GM21576 (cell line): ENCODE measurements around the gene OGFOD2.
"Not testable (repeated sequence)": the region's sequence is repeated elsewhere in the genome, so short reads cannot be mapped to it uniquely, and the experiment has no call there.

Source experiments
- ATAC-seq: cut with Tn5 transposase; IDR thresholded peaks from one replicate; pipeline ENCODE4 v1.9.1; 2021; ENCODE audit warnings: mild to moderate bottlenecking, moderate library complexity; ENCODE audit not compliant: unreplicated experiment

OGFOD2 gene

DNA sequence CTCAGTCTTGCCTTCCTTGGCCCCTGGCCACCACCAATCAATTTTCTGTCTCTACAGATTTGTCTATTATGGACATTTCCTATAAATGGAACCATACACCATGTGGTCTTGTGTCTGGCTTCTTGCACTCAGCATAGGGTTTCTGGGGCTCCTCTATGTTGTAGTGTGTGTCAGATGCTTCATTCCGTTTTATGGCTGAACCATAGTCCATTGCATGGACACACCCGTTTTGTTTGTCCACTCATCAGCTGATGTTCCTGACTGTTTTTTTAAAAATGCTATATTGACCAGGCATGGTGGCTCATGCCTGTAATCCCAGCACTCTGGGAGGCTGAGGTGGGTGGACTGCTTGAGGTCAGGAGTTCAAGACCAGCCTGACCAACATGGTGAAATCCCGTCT, 26.4 kb downstream of the OGFOD2 start:
- ATAC-seq = no peak

DNA sequence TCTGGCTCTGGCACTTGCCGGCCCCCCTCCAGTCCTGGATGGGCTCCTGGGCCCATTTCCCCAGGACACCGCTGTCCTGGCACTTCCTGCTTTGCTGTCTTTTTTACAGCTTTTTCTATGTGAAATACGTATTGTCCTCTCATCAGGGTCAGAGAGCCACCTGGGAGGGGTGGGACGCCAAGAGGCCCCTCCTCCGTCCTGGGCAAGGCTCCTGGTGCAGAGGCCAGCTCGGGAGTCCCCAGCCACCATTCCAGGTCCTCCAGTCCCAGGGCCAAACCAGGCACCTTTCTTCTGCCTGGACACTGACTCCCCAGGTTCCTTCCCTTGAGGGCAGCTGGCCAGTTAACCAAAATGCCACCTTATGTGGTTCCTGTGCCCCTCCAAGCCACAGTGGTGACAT, 28.2 kb downstream of the OGFOD2 start:
- no peak for ATAC-seq

DNA sequence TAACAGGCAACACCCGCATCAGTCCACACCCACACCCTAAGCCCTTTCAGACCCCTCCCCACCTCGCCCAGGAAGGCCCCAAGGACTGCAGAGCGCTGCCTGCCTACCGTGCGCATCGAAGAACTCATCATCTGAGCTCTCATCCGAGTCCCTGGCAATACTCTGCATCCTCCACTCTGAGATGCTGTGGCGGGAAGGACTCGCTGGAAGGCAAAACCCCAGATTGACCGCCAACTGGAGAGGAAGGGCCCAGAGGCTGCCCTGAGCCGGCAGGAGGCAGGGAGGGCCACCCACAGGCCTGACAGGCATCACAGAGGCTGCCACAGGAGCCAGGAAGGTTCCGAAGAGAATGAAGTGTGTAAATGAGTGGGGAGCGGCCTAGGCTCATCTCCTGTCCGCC, 29.2 kb downstream of the OGFOD2 start:
- ATAC-seq = no peak

DNA sequence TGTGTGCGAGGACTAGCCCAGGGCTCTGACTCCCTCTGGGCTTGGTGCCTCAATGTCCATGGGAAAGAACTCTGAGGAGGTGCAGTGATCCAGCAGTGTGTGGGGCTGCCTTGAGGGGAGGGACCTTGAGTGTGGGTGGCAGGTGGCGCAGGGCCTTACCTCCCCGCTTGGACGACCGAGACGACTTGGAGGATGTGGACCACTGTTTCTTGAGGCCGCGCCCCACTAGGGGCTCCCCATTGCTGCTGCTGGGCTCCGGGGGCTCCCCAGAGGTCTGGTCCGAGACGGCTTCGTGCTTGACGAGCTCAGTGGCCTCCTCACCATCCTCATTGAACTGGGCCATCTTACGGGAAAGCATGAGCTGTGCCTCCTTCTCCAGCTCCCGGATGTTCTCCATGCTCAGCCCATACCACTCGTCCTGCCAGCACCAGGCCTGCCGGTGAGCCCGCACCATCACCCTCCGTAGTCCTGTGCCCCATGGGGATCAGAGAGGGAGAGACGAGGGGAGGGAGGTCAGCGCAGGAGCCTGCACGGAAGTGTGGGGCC, 30.1 kb downstream of the OGFOD2 start:
- no peak for ATAC-seq

DNA sequence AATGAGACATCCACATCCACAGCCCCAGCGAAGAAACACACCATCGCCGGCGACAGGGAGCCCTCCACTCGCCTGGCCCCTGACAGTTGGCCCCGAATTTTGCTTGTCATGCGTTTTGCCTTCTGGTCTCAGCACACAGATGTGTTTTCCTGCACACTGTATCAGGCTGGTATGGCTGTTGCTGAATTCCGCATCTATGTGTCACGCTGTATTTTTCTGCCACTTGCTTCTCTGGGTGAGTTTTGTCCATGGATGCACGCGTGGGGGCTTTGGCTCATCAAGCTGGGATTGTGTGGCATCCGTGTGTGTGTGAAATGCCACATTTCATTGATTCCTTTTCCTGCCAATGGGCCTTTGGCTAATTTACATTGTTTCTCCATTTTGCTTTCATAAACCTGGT, 31.9 kb downstream of the OGFOD2 start:
- ATAC-seq = no peak

DNA sequence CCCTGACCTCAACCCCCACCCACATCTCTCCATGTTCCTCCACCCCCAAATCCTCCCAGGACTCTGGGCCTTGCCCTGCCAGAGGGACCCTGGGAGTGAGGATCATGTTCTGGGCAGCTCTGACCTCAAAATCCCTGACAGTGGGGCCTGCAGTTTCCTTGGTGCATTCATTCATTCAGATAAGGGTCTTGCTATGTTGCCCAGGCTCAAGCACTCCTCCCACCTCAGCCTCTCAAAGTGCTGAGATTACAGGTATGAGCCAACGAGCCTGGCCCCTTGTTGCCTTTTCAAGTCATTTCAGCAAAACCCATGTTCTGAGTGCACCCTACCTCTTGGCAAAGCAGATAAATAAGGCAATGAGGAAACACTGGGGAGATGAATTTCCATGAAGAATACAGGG, 35.1 kb downstream of the OGFOD2 start:
- ATAC-seq = no peak

DNA sequence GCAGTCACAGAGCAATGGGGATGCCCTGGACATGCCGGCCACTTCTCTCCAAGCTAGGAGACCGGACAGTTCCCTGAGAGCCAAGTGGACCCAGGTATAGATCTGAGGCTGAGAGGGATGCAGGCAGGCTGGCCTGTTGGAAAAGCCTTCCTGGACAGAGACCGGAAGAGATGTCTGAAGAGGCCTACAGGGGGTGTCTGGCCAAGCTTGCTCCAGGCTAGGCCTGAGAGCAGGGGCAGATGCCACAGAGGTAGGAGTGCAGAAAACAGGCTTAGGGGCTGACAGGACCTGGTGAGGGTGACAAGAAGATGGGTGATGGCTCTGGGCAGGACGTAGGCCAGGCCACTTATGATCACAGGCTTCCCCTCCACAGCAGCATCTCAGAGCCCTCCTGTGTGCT, 35.6 kb downstream of the OGFOD2 start:
- ATAC-seq = no peak

DNA sequence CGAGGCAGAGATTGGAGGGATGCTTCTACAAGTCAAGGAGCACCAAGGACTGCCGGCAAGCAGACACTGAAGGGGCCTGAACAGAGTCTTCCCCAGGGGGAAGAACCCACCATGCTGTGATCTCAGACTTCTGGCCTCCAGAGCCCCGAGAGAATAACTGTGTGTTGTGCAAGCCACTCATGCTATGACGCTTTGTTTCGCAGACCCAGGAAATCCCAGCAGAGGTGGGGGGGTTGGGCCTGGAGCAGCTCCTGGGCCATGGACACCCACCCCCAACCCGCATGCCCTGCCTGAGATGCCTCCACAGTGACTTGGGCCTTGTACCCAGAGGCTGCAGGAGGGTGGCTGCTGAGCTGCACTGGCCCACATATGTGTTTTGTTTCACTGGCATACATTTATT, 36.7 kb downstream of the OGFOD2 start:
- ATAC-seq = no peak

DNA sequence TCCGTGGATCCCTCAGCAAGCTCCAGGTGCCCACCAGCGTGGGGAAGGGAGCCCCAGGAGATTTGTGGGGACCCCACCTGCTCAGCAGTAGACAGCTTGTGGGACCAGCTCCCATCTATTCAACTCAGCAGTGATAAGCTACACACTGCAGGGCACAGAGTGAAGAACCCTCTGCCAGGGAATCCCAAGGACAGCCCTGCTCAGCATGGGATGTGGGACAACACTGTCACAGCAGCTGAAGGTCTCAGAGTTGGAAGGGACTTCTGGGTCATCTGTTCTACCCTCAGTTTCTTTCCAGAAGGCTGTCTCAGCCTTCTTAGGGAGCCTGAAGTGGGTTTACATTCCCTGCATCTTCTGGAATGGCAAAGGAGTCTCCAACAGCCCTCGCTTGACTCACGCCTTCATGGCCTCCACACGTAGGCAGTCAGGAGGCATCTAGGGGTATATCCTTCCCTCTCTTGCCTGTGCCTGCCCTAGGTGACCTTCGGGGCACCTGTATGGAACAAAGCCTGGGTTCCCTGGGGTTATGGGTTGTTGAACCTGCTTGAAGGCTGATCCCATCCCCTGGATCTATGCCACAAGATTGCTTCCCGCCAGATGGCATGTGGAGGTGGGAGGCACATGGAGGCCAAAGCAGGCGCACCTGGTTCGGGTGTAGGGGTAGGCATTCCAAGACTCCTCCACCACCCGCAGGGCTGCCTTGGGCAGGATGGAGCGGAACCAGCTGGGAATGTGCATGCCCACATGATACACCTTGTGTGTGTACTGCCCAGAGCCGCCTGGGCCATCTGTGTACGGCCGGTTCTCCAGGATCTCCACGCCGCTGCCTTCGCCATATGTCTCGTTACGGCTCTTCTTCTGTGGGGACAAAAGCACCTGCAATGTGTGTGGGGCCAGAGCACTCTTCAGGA, 38.4 kb downstream of the OGFOD2 start:
- no peak for ATAC-seq

DNA sequence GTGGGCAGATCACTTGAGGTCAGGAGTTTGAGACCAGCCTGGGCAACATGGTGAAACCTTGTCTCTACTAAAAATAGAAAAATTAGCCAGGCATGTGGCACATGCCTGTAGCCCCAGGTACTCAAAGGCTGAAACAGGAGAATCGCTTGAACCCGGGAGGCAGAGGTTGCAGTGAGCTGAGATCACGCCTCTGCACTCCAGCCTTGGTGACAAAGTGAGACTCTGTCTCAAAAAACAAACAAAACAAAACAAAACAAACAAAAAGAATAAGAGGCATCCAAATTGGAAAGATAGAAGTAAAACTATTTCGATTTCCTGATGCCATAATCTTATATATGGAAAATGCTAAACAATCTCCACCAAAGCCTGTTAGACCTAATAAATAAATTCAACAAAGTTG, 39.4 kb downstream of the OGFOD2 start:
- ATAC-seq = not testable (repeated sequence)

DNA sequence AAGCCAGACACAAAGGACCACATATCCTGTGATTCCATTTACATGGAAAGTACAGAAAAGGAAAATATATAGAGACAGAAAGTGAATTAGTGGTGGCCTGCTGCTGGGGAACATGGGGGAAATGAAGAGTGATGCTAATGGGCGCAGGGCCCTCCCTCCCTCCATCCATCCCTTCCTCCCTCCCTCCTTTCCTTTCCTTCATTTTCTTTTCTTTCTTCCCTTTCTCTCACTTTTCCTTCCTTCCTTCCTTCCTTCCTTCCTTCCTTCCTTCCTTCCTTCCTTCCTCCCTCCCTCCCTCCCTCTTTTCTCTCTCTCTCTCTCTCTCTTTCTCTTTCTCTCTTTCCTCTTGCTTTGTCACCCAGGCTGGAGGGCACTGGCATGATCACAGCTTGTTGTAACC, 42.7 kb downstream of the OGFOD2 start:
- ATAC-seq = no peak

DNA sequence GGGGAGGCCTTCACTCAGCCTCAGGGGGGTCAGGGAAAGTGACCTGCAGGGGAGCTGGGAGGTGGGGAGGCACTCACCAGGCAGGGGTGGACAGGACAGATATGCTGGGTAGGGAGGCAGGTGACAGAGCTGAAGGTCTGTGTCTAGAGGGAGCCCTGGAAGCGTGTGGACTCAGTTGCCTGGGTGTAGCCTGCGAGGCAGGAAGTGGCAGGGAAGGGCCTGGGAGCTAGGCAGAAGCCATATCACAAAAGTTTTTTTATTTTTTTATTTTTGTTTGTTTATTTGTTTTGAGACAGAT, 44.7 kb downstream of the OGFOD2 start:
- ATAC-seq = no peak

DNA sequence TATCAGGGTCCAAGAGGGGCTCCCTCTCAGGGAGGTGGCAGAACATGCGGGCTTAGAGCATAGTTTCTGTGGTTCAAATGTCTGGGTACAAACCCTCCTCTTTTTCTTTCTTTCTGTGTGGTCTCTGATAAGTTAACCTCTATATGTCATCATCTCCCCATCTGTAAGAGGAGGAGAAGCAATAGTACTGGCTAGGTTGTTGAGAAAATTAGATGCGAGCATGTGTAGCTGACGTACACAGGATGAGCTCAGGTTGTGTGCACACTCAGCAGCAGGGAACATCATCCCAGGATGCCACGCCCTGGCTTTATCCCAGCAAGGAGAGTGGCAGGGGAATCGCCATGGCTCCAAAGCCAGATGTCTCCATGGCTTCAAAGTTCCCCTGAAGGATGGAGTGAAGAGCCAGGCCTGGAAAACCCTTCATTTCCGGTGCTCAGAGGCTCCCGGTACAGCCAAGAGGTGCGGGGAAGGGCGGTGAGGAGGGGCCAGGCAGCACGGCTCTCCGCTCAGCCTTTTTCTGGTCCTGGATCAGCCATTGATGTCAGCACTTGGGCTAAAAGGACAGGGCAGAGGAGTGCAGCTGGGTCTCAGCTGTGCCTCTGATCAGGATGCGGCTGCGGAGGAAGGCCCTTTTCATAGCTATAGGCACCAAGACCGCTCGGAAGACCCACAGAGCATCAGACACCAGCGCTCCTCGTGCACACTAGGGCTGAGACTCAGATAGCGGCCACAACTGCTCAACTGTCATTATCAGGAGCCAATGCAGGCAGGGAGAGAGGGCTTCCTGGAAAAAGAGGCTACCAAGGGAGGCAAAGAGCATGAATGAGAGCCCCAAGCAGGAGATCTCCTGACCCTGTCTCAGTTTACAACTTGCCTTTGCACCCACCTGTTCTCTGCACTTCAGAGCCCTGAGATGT, 46.9 kb downstream of the OGFOD2 start:
- ATAC-seq = no peak

DNA sequence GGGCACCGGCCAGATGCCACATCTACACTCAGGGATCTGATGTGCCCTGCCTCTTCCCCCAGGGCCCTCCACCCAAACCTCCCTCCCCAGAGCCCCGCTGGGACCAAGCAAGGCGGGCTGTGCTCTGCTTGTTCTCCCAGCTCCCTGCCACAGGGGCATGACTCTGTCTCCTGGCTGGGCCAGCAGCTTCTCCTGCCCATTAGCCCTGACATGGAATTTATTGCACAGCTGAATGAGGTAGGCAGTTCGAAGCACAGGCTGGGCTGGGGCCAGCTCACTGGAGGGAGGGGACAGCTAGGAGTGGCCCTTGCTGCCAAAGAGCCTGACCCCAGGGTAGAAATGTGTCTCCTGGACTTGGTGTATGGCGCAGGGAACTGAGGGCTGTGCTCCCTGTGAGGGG, 47.8 kb downstream of the OGFOD2 start:
- ATAC-seq = no peak

DNA sequence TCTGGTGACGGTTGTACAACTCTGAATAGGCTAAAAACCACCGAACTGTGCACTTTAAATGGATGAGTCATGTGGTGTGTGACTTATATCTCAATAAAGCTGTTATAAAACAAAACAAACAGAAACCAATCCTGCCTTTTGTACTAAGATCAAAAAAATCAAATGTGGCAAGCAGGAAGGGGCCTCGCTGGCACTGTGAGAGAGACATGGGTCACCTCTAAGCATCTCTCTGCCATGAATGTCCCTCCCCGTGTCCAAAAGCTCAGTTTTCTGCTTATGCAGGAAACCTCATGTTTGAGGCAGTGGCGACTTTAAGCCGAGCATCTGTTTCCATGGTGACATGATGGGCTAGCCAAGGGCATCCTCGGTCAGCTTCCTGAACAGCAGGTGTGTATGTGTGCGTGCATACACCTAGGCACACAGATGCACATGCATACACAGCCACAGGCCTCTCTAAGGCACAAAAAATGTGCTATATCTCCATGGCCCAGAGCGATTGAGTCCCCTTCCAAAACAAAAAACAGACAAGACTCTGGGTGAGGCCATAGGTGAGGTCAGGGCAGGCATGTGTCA, 49.9 kb downstream of the OGFOD2 start:
- ATAC-seq = no peak

DNA sequence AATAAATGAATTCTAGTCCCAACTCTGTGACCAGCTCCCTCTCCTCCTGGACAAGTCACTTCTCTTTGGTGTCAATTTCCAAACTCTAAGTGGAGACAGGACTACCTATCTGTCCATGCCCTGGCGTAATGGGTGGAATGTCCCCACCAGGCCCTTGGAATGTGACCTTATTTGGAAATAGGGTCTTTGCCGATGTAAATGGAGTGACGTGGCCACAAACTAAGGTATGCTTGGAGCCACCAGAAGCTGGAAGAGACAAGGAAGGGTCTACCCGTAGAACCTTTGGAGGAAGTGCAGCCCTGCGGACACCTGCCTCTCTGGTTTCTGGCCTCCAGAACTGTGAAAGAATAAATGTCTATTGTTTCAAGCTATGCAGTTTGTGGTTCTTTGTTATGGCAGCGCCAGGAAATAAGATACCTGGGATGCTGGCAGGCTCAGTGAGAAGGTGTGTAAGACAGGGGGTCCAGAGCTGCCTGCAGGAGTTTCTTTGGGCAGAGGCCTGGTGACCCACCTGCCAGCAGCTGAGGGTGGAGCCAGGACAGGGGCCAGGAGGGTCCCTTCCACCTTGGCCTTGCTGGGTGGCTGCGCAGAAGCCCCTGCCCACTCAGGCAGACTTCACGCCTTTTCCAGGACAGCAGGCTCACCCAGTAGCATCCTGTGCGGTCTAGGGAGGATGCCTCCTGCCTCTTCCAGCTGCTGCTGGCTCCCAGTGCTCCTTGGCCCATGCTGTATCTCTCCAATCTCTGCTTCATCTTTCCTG, 51.2 kb downstream of the OGFOD2 start:
- no peak for ATAC-seq

DNA sequence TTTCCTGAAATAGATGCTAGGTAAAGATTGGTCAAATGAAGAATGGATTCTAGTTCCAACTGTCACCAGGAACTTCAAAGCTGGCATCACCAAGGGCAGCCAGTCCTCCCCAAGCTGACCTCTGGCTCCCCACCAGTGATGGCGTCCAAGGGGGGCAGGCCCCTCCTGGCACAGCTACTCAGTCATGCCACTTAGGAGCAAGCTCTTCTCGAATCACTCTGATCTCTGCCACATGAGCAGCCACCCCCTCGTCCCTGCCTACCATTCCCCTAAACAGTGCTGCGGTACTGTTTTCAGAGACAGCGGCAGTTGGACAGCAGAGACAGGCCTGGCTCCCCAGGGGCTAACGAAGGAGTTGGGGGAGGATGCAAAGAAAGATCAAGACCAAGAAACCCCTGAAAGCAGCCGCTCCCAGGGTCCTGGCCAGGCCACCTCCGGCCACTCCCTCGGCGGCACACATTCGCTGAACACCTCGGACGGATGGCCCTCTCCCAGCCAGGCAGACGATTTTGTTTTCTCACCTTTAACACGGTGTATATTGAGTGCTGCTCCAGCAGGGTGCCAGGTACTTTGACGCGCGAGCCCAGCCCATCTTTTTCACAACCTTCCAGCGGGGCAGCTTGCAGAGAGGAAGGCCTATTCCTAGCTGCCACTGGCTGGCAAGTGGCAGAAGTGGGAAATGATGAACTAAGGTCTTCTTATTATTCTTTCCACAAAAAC, 52.8 kb downstream of the OGFOD2 start:
- ATAC-seq = no peak

DNA sequence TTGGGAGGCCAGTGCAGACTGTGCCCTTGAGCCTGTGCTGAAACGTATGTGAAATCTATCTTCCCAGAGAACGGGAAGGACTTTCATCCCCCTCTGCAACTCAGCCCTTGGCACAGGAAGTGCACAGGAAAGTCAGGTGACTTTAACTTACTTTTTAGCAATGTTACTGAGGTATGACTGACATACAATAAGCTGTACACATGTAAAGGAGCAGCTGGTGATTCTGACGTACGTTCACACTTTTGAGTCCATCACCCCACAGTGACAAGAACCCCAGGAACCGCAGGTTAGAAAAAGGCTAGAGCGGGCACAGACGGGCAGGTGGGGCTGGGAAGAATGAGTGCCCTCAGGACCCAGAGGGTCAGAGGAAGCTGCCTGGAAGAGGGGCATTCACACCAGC, 53.4 kb downstream of the OGFOD2 start:
- ATAC-seq = no peak

DNA sequence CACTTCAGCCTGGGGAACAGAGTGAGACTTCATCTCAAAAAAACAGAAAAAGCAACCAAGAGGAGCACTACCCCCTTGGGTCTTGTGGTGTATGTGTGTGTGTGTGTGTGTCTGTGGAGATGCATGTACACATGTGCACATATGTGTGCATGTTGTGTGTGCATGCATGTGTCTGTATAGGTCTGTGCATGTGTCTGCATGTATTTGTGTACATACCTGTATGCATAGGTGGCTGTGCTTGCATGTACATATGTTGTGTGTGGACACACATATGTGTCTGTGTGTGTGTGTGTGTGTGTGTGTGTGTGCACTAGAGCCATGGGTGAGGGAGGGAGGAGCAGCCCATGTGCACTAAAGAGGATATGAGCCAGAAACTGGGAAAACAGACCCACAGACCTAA, 54.5 kb downstream of the OGFOD2 start:
- no peak for ATAC-seq
